Endodermal cell (in vitro differentiated cells): ENCODE measurements around the gene MTREX. TPM values are rescaled to one million over a fixed set of nuclear protein-coding genes. Genes with fewer than 3 reads are reported as not detected.

ENCODE experiments used
- DNase-seq: peaks from one replicate; pipeline ENCODE4 v3.0.0-alpha.2; 2017
- H3K27ac ChIP-seq: 2 replicates; pipeline ENCODE4 v1.5.1; 2013; ENCODE audit warnings: mild to moderate bottlenecking, low read depth, low read length, moderate library complexity
- H3K27me3 ChIP-seq: 2 replicates; pipeline ENCODE4 v1.6.1; 2013; ENCODE audit warnings: mild to moderate bottlenecking, low read length, moderate library complexity; ENCODE audit not compliant: insufficient read depth, control insufficient read depth, poor library complexity, severe bottlenecking
- H3K36me3 ChIP-seq: 2 replicates; pipeline ENCODE4 v1.7.0; 2013; ENCODE audit warnings: mild to moderate bottlenecking, low read length, moderate library complexity; ENCODE audit not compliant: control insufficient read depth, insufficient read depth
- H3K4me1 ChIP-seq: one replicate; pipeline ENCODE4 v1.7.0; 2013; ENCODE audit warnings: low read length; ENCODE audit not compliant: control insufficient read depth, insufficient read depth
- H3K4me3 ChIP-seq: 2 replicates; pipeline ENCODE4 v1.5.1; 2013; ENCODE audit warnings: mild to moderate bottlenecking, low read length, moderate library complexity
- H3K9ac ChIP-seq: 2 replicates; pipeline ENCODE4 v1.6.1; 2013; ENCODE audit warnings: mild to moderate bottlenecking, low read length, moderate library complexity; ENCODE audit not compliant: poor library complexity, severe bottlenecking; ENCODE audit errors: extremely low read depth
- H3K9me3 ChIP-seq: 2 replicates; pipeline ENCODE4 v1.6.1; 2013; ENCODE audit warnings: mild to moderate bottlenecking, low read length, moderate library complexity; ENCODE audit not compliant: control insufficient read depth
- H3K27ac Mint-ChIP-seq: 2 replicates; pipeline ENCODE4 v1.8.0; 2020; ENCODE audit warnings: mixed read lengths
- H3K27me3 Mint-ChIP-seq: 2 replicates; pipeline ENCODE4 v1.8.0; 2021; ENCODE audit warnings: mild to moderate bottlenecking, mixed read lengths; ENCODE audit not compliant: insufficient read depth
- H3K36me3 Mint-ChIP-seq: 2 replicates; pipeline ENCODE4 v1.8.0; 2020; ENCODE audit warnings: low read depth, mixed read lengths
- H3K4me1 Mint-ChIP-seq: 2 replicates; pipeline ENCODE4 v1.8.0; 2020; ENCODE audit warnings: mixed read lengths
- H3K4me3 Mint-ChIP-seq: 2 replicates; pipeline ENCODE4 v1.8.0; 2020; ENCODE audit warnings: mild to moderate bottlenecking, moderate library complexity, mixed read lengths
- H3K9me3 Mint-ChIP-seq: 2 replicates; pipeline ENCODE4 v1.8.0; 2020; ENCODE audit warnings: mild to moderate bottlenecking, mixed read lengths
- WGBS, 2 experiments: methylation state at CpG; one replicate each; pipeline versions ENCODE4 v1.1.5 to v1.1.7; 2013; ENCODE audit warnings: missing lambda C conversion rate in 2 of 2, mixed read lengths in 1 of 2; ENCODE audit not compliant: insufficient coverage in 1 of 2, insufficient read length in 1 of 2; 5-methylcytosine and 5-hydroxymethylcytosine counted together
- total RNA-seq, 2 donors: library from RNA; stranded (reverse); fragmentation: NEBNext Ultra II Directional in 1 of 2; extraction: Animal tissue kit (Norgen Biotek cat#: 25700) in 1 of 2; gene quantifications; 2 replicates in 1 of 2; 3 replicates in 1 of 2; pipeline ENCODE4 v1.2.1, GENCODE V29; 2021
- TF ChIP-seq, protein P1 (sequence below): fragments of 200-600 bp; sonication (generic); conservative IDR thresholded peaks from 2 replicates; pipeline ENCODE4 v1.5.0; 2021; ENCODE audit warnings: antibody characterized with exemption, mild to moderate bottlenecking

MTREX gene
- total RNA-seq, 2 donors from 2014 or later = 91.0 to 106 TPM

DNA sequence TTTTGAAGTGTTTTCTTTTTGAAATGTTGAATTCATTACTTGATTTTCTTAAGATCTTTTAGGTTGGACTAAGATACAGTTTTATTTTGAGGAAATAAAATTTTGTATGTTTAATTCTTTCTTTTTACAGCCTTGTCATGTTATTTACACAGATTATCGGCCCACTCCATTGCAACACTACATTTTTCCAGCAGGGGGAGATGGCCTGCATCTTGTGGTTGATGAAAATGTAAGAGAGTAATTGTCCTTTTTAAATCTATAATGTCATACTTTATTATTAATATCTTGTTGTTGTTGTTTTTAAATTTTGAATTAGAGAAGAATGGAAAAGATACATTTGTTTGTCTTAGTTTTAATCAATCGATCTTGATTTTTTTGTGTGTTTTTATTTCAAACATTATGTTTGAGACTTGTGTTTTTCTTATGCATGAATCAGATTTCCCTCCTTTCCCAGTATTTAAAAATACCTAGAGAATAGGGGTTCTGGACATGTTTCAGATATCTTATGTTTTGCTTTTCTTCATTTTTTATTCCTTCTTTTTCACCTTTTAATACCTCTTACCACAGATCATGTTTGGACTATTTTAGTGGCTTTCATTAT, 36.7 kb downstream of the MTREX start:
- peaks cover 11% of the 10 kb centered on the region for H3K4me1 Mint-ChIP-seq
- Histone ChIP-seq H3K4me1 (peaks cover 3% of the 10 kb centered on the region), H3K9me3 (peaks cover 33% of the 10 kb centered on the region), H3K4me3 (no peak overlapping the region), H3K36me3 (peaks cover 84% of the 10 kb centered on the region), H3K27me3 (no peaks in the 10 kb centered on the region), H3K9ac (no peak overlapping the region), H3K27ac (no peak overlapping the region)
- no peak overlapping the region for H3K4me3 Mint-ChIP-seq
- TF ChIP-seq, protein P1, sequence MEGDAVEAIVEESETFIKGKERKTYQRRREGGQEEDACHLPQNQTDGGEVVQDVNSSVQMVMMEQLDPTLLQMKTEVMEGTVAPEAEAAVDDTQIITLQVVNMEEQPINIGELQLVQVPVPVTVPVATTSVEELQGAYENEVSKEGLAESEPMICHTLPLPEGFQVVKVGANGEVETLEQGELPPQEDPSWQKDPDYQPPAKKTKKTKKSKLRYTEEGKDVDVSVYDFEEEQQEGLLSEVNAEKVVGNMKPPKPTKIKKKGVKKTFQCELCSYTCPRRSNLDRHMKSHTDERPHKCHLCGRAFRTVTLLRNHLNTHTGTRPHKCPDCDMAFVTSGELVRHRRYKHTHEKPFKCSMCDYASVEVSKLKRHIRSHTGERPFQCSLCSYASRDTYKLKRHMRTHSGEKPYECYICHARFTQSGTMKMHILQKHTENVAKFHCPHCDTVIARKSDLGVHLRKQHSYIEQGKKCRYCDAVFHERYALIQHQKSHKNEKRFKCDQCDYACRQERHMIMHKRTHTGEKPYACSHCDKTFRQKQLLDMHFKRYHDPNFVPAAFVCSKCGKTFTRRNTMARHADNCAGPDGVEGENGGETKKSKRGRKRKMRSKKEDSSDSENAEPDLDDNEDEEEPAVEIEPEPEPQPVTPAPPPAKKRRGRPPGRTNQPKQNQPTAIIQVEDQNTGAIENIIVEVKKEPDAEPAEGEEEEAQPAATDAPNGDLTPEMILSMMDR = peak; percentile 93
- peak; percentile 85 for DNase-seq
- 100% methylated on average over 1 of the region's 2 CpGs; no CpG with 5 or more reads in 1 of the 2 experiments for WGBS, 2 experiments
- peaks cover 14% of the 10 kb centered on the region for H3K9me3 Mint-ChIP-seq
- peaks cover 70% of the 10 kb centered on the region for H3K36me3 Mint-ChIP-seq
- no peak overlapping the region for H3K27ac Mint-ChIP-seq
- no peaks in the 10 kb centered on the region for H3K27me3 Mint-ChIP-seq

DNA sequence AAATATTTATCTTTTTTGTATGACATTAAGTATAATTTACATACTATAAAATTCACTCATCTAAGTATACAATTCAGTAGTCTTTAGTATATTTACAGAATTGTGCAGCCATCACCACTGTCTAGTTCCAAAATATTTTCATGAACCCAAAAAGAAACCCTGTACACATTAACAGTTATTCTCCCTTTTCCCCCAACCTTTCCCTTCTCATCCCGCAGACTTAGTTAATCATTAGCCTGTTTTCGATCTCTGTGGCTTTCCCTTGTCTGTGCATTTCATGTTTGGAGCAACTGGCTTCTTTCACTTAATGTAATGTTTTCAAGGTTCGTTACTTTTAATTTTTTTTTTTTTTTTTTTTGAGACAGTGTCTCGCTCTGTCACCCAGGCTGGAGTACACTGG, 37.5 kb downstream of the MTREX start:
- H3K36me3 Mint-ChIP-seq = peaks cover 75% of the 10 kb centered on the region

DNA sequence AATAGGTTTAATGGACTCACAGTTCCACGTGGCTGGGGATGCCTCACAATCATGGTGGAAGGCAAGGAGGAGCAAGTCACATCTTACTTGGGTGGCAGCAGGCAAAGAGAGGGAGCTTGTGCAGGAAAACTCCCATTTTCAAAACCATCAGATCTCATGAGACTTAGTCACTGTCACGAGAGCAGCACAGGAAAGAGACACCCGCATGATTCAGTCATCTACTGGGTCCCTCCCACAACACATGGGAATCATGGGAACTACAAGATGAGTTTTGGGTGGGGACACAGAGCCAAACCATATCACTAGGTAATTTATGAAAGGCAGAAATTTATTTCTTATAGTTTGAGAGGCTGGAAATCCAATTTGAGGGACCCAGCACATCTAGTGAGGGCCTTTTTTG, 40.0 kb downstream of the MTREX start:
- H3K4me3 ChIP-seq = peak overlapping the region; percentile 32
- H3K27me3 ChIP-seq = no peaks in the 10 kb centered on the region
- Mint-ChIP-seq H3K36me3 (peaks cover 77% of the 10 kb centered on the region), H3K27me3 (no peaks in the 10 kb centered on the region), H3K9me3 (peaks cover 14% of the 10 kb centered on the region), H3K4me3 (no peak overlapping the region), H3K4me1 (peaks cover 11% of the 10 kb centered on the region), H3K27ac (no peak overlapping the region)
- peaks cover 33% of the 10 kb centered on the region for H3K9me3 ChIP-seq
- TF ChIP-seq, protein P1 = no peak
- DNase-seq = no peak
- 90 to 100% methylated on average over 1 to 3 of the region's 3 CpGs for WGBS, 2 experiments
- no peak overlapping the region for H3K9ac ChIP-seq
- H3K27ac ChIP-seq = no peak overlapping the region
- H3K4me1 ChIP-seq = peaks cover 3% of the 10 kb centered on the region
- H3K36me3 ChIP-seq = peaks cover 90% of the 10 kb centered on the region

More for the DNA sequence above, 37.5 kb downstream of the MTREX start:
- WGBS, 2 experiments = 91 to 96% methylated on average over 3 to 4 of the region's 4 CpGs
- H3K9me3 ChIP-seq = peaks cover 33% of the 10 kb centered on the region
- Mint-ChIP-seq H3K4me3 (no peak overlapping the region), H3K27me3 (no peaks in the 10 kb centered on the region), H3K27ac (no peak overlapping the region), H3K4me1 (peaks cover 11% of the 10 kb centered on the region), H3K9me3 (peaks cover 14% of the 10 kb centered on the region)
- no peak overlapping the region for H3K9ac ChIP-seq
- no peaks in the 10 kb centered on the region for H3K27me3 ChIP-seq
- no peak overlapping the region for H3K27ac ChIP-seq
- H3K4me1 ChIP-seq = peaks cover 3% of the 10 kb centered on the region
- H3K36me3 ChIP-seq = peaks cover 86% of the 10 kb centered on the region
- TF ChIP-seq, protein P1 = no peak
- H3K4me3 ChIP-seq = peak overlapping the region; percentile 57
- no peak for DNase-seq
